Tibial nerve (tissue), 4 donors: ENCODE results near the gene DLGAP1. TPM values are rescaled to one million over a fixed set of nuclear protein-coding genes. Genes with fewer than 3 reads are reported as not detected.

ENCODE experiments used
- DNase-seq, 2 donors: peaks; one replicate each; pipeline ENCODE4 v3.0.0-alpha.2; 2019; ENCODE audit warnings: low spot score in 2 of 2
- H3K27ac ChIP-seq, 4 donors: fragments of 200-600 bp; sonication (generic) in 3 of 4; one replicate each; pipeline ENCODE4 v1.5.1; 2017 to 2019; ENCODE audit warnings: mild to moderate bottlenecking in 1 of 4
- H3K27me3 ChIP-seq, 2 donors: fragments of 200-600 bp; sonication (generic) in 1 of 2; one replicate each; pipeline versions ENCODE4 v1.5.1 to v1.6.0; 2017 to 2019
- H3K36me3 ChIP-seq, 3 donors: fragments of 200-600 bp; sonication (generic); one replicate each; pipeline ENCODE4 v1.5.1; 2018 to 2019
- H3K4me1 ChIP-seq, 4 donors: fragments of 200-600 bp; sonication (generic) in 3 of 4; one replicate each; pipeline ENCODE4 v1.5.1; 2017 to 2019
- H3K4me3 ChIP-seq, 4 donors: fragments of 200-600 bp; sonication (generic) in 3 of 4; one replicate each; pipeline ENCODE4 v1.5.1; 2017 to 2019; ENCODE audit warnings: mild to moderate bottlenecking in 1 of 4, moderate library complexity in 1 of 4
- H3K9me3 ChIP-seq, 4 donors: fragments of 200-600 bp; sonication (generic) in 3 of 4; one replicate each; pipeline ENCODE4 v1.5.1; 2017 to 2019
- CTCF ChIP-seq, 5 experiments: fragments of 200-600 bp in 3 of 5; fragments of 450-650 bp in 2 of 5; sonication (generic) in 3 of 5; IDR thresholded peaks; one replicate each; pipeline ENCODE4 v1.5.1; 2016 to 2019; ENCODE audit warnings: antibody characterized with exemption in 5 of 5, mild to moderate bottlenecking in 3 of 5, moderate library complexity in 2 of 5
- EP300 ChIP-seq, 2 donors: sonication (generic); formaldehyde crosslinking; IDR thresholded peaks; one replicate each; pipeline ENCODE4 v1.6.1; 2017; ENCODE audit warnings: antibody characterized with exemption in 2 of 2, mild to moderate bottlenecking in 1 of 2
- POLR2A ChIP-seq, 2 donors: fragments of 450-650 bp; IDR thresholded peaks; one replicate each; pipeline ENCODE4 v1.6.1; 2017; ENCODE audit warnings: antibody characterized with exemption in 2 of 2, mild to moderate bottlenecking in 2 of 2, moderate library complexity in 2 of 2
- WGBS, 2 donors: methylation state at CpG; one replicate each; pipeline ENCODE4 v1.1.5; 2018; 5-methylcytosine and 5-hydroxymethylcytosine counted together
- total RNA-seq, 4 donors: library from RNA; depleted of rRNA; stranded (reverse); fragments of >200 nt; gene quantifications; one replicate each; pipeline ENCODE4 v1.1.0, GENCODE V29; 2016

Gene DLGAP1
- total RNA-seq, 4 donors from 2014 or later, result 1.5 to 18.3 (median 2.5) TPM

GRCh38 chr18:3510024-3510423, 945.1 kb downstream of the DLGAP1 start:
- TF ChIP-seq EP300 (IDR thresholded peaks at IDR 0.05) (no peak), POLR2A (IDR thresholded peaks at IDR 0.05) (no peak), CTCF (IDR thresholded peaks at IDR 0.05) (no peak)
- Histone ChIP-seq H3K27me3 (no peaks in the 10 kb centered on the region), H3K4me1 (no peaks in the 10 kb centered on the region), H3K27ac (no peak overlapping the region), H3K36me3 (no peaks in the 10 kb centered on the region), H3K4me3 (no peak overlapping the region), H3K9me3 (no peaks in the 10 kb centered on the region)
- no peak for DNase-seq
- WGBS, 2 donors, result 91 to 96% methylated on average over 2 of the region's 2 CpGs

GRCh38 chr18:3508576-3509549, 946.2 kb downstream of the DLGAP1 start:
- H3K36me3 ChIP-seq, result no peaks in the 10 kb centered on the region
- H3K4me1 ChIP-seq, result no peaks in the 10 kb centered on the region
- WGBS, 2 donors, result 69 to 73% methylated on average over 17 of the region's 17 CpGs
- no peaks in the 10 kb centered on the region for H3K9me3 ChIP-seq
- TF ChIP-seq CTCF (IDR thresholded peaks at IDR 0.05) (no peak), EP300 (IDR thresholded peaks at IDR 0.05) (no peak), POLR2A (IDR thresholded peaks at IDR 0.05) (no peak)
- DNase-seq, result no peak
- H3K27ac ChIP-seq, result no peak overlapping the region
- H3K27me3 ChIP-seq, result no peaks in the 10 kb centered on the region
- no peak overlapping the region for H3K4me3 ChIP-seq

GRCh38 chr18:3504637-3505036, 950.5 kb downstream of the DLGAP1 start:
- TF ChIP-seq POLR2A (IDR thresholded peaks at IDR 0.05) (no peak), CTCF (IDR thresholded peaks at IDR 0.05) (no peak), EP300 (IDR thresholded peaks at IDR 0.05) (no peak)
- peaks cover 0 to 3% (median 1%) of the 10 kb centered on the region in 4 donors for H3K4me1 ChIP-seq
- no peak overlapping the region for H3K4me3 ChIP-seq
- H3K27ac ChIP-seq, result no peak overlapping the region
- no peaks in the 10 kb centered on the region for H3K36me3 ChIP-seq
- H3K27me3 ChIP-seq, result no peaks in the 10 kb centered on the region
- WGBS, 2 donors, result 95 to 96% methylated on average over 5 of the region's 5 CpGs
- no peak for DNase-seq
- no peaks in the 10 kb centered on the region for H3K9me3 ChIP-seq

GRCh38 chr18:3502650-3503049, 952.5 kb downstream of the DLGAP1 start:
- no peak for DNase-seq
- 64 to 70% methylated on average over 4 of the region's 4 CpGs for WGBS, 2 donors
- Histone ChIP-seq H3K4me3 (no peak overlapping the region), H3K9me3 (no peaks in the 10 kb centered on the region), H3K36me3 (no peaks in the 10 kb centered on the region), H3K27me3 (no peaks in the 10 kb centered on the region), H3K4me1 (peaks cover 0 to 14% (median 2%) of the 10 kb centered on the region in 4 donors), H3K27ac (no peak overlapping the region)
- no peak for TF ChIP-seq CTCF (IDR thresholded peaks at IDR 0.05)
- TF ChIP-seq EP300 (IDR thresholded peaks at IDR 0.05), result no peak

GRCh38 chr18:3500016-3500415, 955.1 kb downstream of the DLGAP1 start:
- TF ChIP-seq CTCF (IDR thresholded peaks at IDR 0.05) (no peak), POLR2A (IDR thresholded peaks at IDR 0.05) (no peak), EP300 (IDR thresholded peaks at IDR 0.05) (no peak)
- no peak for DNase-seq
- Histone ChIP-seq H3K4me3 (no peak overlapping the region), H3K27ac (no peak overlapping the region), H3K4me1 (peaks cover 0 to 14% (median 2%) of the 10 kb centered on the region in 4 donors), H3K27me3 (no peaks in the 10 kb centered on the region), H3K36me3 (no peaks in the 10 kb centered on the region), H3K9me3 (no peaks in the 10 kb centered on the region)
- 74 to 83% methylated on average over 5 of the region's 5 CpGs for WGBS, 2 donors
